Measurements from ENCODE around the gene TTC8. TPM values are rescaled to one million over a fixed set of nuclear protein-coding genes. Genes with fewer than 3 reads are reported as not detected.

Gene TTC8
- total RNA-seq, 3 donors from 2014 or later = 18.9 to 58.2 (median 44.6) TPM

DNA sequence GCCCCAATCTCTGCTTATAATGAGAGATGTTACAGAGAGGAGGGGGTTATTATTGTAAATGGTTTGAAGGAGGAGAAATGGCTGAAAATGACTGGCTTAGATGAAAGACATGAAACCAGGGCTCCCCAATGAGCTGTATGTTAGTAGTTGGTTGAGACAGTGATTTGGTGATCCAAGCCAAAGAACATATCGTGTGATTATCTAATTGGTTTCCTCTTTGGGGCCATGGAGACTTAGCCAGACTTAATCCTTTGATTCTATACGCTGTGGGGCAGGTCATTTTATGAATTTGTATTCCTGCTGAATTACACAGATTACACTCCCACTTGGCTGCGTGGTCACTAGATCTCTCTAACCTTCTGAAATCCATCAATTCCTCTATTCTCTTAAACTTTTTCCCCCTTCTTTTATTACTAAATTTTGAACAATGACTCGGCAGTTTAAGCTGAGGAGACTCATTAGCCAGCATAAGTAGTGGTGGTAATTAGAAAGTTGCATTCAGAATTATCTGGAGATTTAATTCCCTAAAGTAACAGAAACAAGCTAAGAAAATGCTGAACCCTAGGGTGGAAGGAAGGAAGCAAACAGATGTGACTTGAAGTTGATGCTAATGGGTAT is 5.3 kb downstream of the TTC8 start:
- Histone ChIP-seq H3K36me3 (no peaks in the 10 kb centered on the region), H3K27ac (peak overlapping the region; percentile 43 to 52), H3K4me3 (no peak overlapping the region), H3K4me1 (peaks cover 0 to 7% of the 10 kb centered on the region in 2 donors), H3K27me3 (no peaks in the 10 kb centered on the region), H3K9me3 (no peaks in the 10 kb centered on the region)
- intact Hi-C loops (cut with DNase I; ENCODE audit: low total_unique reads) = no loop called here
- TF ChIP-seq CTCF (IDR thresholded peaks at IDR 0.05) (no peak), POLR2AphosphoS5 (IDR thresholded peaks at IDR 0.05) (no peak), POLR2A (IDR thresholded peaks at IDR 0.05) (no peak)
- no peak for DNase-seq (ENCODE audit: low spot score in 2 of 2)

DNA sequence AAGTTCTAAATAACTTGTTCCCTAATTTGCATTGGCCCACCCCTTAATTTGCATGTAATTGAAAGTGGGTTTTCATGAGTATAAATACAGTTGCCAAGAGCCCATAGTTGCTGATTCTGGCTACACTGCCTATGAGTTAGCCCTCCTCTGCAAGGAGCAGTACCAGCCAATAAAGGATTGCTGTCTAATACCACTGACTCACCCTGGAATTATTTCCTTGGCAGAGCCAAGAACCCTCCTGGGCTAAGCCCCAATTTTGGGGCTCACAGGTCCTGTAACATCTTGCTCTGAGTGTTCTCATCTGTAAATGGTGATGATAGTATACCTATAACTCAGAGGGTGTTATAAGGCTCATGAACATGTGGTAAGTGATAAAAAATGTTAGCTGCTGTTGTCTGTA is 6.8 kb downstream of the TTC8 start:
- no peaks in the 10 kb centered on the region for H3K9me3 ChIP-seq
- no peak for TF ChIP-seq POLR2A (IDR thresholded peaks at IDR 0.05)
- no peak for TF ChIP-seq CTCF (IDR thresholded peaks at IDR 0.05)
- TF ChIP-seq POLR2AphosphoS5 (IDR thresholded peaks at IDR 0.05) = no peak
- DNase-seq (ENCODE audit: low spot score in 2 of 2) = peak in 1 of 2 donors; percentile 59
- H3K4me1 ChIP-seq = peaks cover 0 to 14% of the 10 kb centered on the region in 2 donors
- H3K36me3 ChIP-seq = no peaks in the 10 kb centered on the region
- intact Hi-C loops (cut with DNase I; ENCODE audit: low total_unique reads) = no loop called here
- no peak overlapping the region for H3K4me3 ChIP-seq
- no peaks in the 10 kb centered on the region for H3K27me3 ChIP-seq
- peak overlapping the region; percentile 52 to 61 for H3K27ac ChIP-seq

- Histone ChIP-seq H3K9me3 (no peaks in the 10 kb centered on the region), H3K36me3 (no peaks in the 10 kb centered on the region), H3K4me1 (peaks cover 0 to 14% of the 10 kb centered on the region in 2 donors), H3K4me3 (no peak overlapping the region), H3K27me3 (no peaks in the 10 kb centered on the region), H3K27ac (peak overlapping the region; percentile 34 to 75)
- DNase-seq (ENCODE audit: low spot score in 2 of 2) = no peak
- TF ChIP-seq POLR2AphosphoS5 (IDR thresholded peaks at IDR 0.05) (no peak), CTCF (IDR thresholded peaks at IDR 0.05) (no peak), POLR2A (IDR thresholded peaks at IDR 0.05) (no peak)
- intact Hi-C loops (cut with DNase I; ENCODE audit: low total_unique reads) = loop anchor here (5.0 kb wide), 1 partner anchor 253 kb away; no protein-coding TSS in a partner anchor
Measured at GRCh38 chr14:88834883-88835431, 10.5 kb downstream of the TTC8 start.

- no peaks in the 10 kb centered on the region for H3K36me3 ChIP-seq
- no peak for TF ChIP-seq POLR2A (IDR thresholded peaks at IDR 0.05)
- no peak for TF ChIP-seq POLR2AphosphoS5 (IDR thresholded peaks at IDR 0.05)
- TF ChIP-seq CTCF (IDR thresholded peaks at IDR 0.05) = no peak
- no peaks in the 10 kb centered on the region for H3K27me3 ChIP-seq
- no peak overlapping the region for H3K4me3 ChIP-seq
- H3K4me1 ChIP-seq = peaks cover 0 to 14% of the 10 kb centered on the region in 2 donors
- H3K27ac ChIP-seq = peak overlapping the region in 1 of 2 donors; percentile 75
- no peak for DNase-seq (ENCODE audit: low spot score in 2 of 2)
- no peaks in the 10 kb centered on the region for H3K9me3 ChIP-seq
- intact Hi-C loops (cut with DNase I; ENCODE audit: low total_unique reads) = loop anchor here (5.0 kb wide), 1 partner anchor 253 kb away; no protein-coding TSS in a partner anchor
Measured at GRCh38 chr14:88835661-88836060, 11.2 kb downstream of the TTC8 start.

GRCh38 chr14:88837495-88837894 is 13.0 kb downstream of the TTC8 start:
- intact Hi-C loops (cut with DNase I; ENCODE audit: low total_unique reads) = loop anchor here (5.0 kb wide), 1 partner anchor 255 kb away; no protein-coding TSS in a partner anchor
- Histone ChIP-seq H3K4me3 (no peak overlapping the region), H3K4me1 (peaks cover 0 to 14% of the 10 kb centered on the region in 2 donors), H3K9me3 (no peaks in the 10 kb centered on the region), H3K27ac (no peak overlapping the region), H3K36me3 (no peaks in the 10 kb centered on the region), H3K27me3 (no peaks in the 10 kb centered on the region)
- DNase-seq (ENCODE audit: low spot score in 2 of 2) = no peak
- TF ChIP-seq POLR2AphosphoS5 (IDR thresholded peaks at IDR 0.05) (no peak), POLR2A (IDR thresholded peaks at IDR 0.05) (no peak), CTCF (IDR thresholded peaks at IDR 0.05) (no peak)
